IPS DF 6.9 (cell line): ENCODE results near the gene DUSP15.
"Not testable (repeated sequence)": the region's sequence is repeated elsewhere in the genome, so short reads cannot be mapped to it uniquely, and the experiment has no call there.

Source experiments
- DNase-seq: peaks from one replicate; pipeline ENCODE4 v3.0.0-alpha.2; 2013; ENCODE audit warnings: low read depth, low spot score
- H3K27ac ChIP-seq: one replicate; pipeline ENCODE4 v1.5.1; 2013; ENCODE audit warnings: low read length, control low read depth
- H3K27me3 ChIP-seq: 2 replicates; pipeline ENCODE4 v1.6.1; 2013; ENCODE audit warnings: mild to moderate bottlenecking, low read length; ENCODE audit not compliant: control insufficient read depth, insufficient read depth
- H3K36me3 ChIP-seq: 2 replicates; pipeline ENCODE4 v1.6.1; 2013; ENCODE audit warnings: low read length; ENCODE audit not compliant: control insufficient read depth, insufficient read depth
- H3K4me1 ChIP-seq: 2 replicates; pipeline ENCODE4 v1.6.1; 2013; ENCODE audit warnings: low read length; ENCODE audit not compliant: control insufficient read depth, insufficient read depth
- H3K4me3 ChIP-seq: 2 replicates; pipeline ENCODE4 v1.5.1; 2013; ENCODE audit warnings: mild to moderate bottlenecking, low read length
- H3K9me3 ChIP-seq: 2 replicates; pipeline ENCODE4 v1.6.1; 2013; ENCODE audit warnings: low read length, inconsistent platforms; ENCODE audit not compliant: control insufficient read depth, insufficient read depth
- WGBS: extraction: QIAGEN DNeasy Blood & Tissue Kit; methylation state at CpG from one replicate; pipeline ENCODE4 v1.1.7; 2013; ENCODE audit warnings: mixed read lengths, missing lambda C conversion rate; ENCODE audit not compliant: insufficient read length, insufficient coverage; 5-methylcytosine and 5-hydroxymethylcytosine counted together

DUSP15 gene, protein sequence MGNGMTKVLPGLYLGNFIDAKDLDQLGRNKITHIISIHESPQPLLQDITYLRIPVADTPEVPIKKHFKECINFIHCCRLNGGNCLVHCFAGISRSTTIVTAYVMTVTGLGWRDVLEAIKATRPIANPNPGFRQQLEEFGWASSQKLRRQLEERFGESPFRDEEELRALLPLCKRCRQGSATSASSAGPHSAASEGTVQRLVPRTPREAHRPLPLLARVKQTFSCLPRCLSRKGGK

GRCh38 chr20:31869942-31870725 is at the start of gene DUSP15, which contains the start of gene TTLL9:
Gene DUSP15, minus strand, starts transcription at chr20:31870527. Its CDS starts 190 bp downstream, at chr20:31870337.
Gene TTLL9, plus strand, starts transcription at chr20:31870634. Its CDS starts 493 bp downstream, at chr20:31871127.
- Histone ChIP-seq H3K4me1 (peaks cover 2% of the 10 kb centered on the region; the same call in 1 of the 2 replicates), H3K9me3 (no peaks in the 10 kb centered on the region), H3K27me3 (peaks cover 20% of the 10 kb centered on the region), H3K4me3 (peak within 1 kb of the TSS; percentile 61), H3K36me3 (no peaks in the 10 kb centered on the region; the same call in 1 of the 2 replicates), H3K27ac (no peak within 1 kb of the TSS)
- DNase-seq: no peak
- no CpG with 5 or more reads among the region's 80 CpGs for WGBS

- WGBS: no CpG with 5 or more reads among the region's 6 CpGs
- no peaks in the 10 kb centered on the region for H3K36me3 ChIP-seq
- no peaks in the 10 kb centered on the region; the same call in 1 of the 2 replicates for H3K4me1 ChIP-seq
- H3K4me3 ChIP-seq: no peak overlapping the region
- H3K27me3 ChIP-seq: no peaks in the 10 kb centered on the region
- DNase-seq: no peak
- H3K27ac ChIP-seq: no peak overlapping the region
- H3K9me3 ChIP-seq: no peaks in the 10 kb centered on the region
Measured at GRCh38 chr20:31919410-31920155, 49.3 kb upstream of the DUSP15 start.

- H3K4me1 ChIP-seq: no peaks in the 10 kb centered on the region; the same call in 1 of the 2 replicates
- H3K27ac ChIP-seq: no peak overlapping the region
- H3K36me3 ChIP-seq: no peaks in the 10 kb centered on the region
- no CpG with 5 or more reads among the region's 7 CpGs for WGBS
- no peaks in the 10 kb centered on the region for H3K9me3 ChIP-seq
- H3K4me3 ChIP-seq: no peak overlapping the region
- DNase-seq: no peak
- no peaks in the 10 kb centered on the region for H3K27me3 ChIP-seq
Measured at GRCh38 chr20:31918466-31919105, 48.3 kb upstream of the DUSP15 start.

- DNase-seq, H3K27me3 ChIP-seq, H3K9me3 ChIP-seq, H3K27ac ChIP-seq, H3K4me1 ChIP-seq, H3K36me3 ChIP-seq, H3K4me3 ChIP-seq: not testable (repeated sequence)
- no CpG with 5 or more reads among the region's 7 CpGs for WGBS
Measured at GRCh38 chr20:31917962-31918412, 47.7 kb upstream of the DUSP15 start.

- Histone ChIP-seq H3K9me3 (no peaks in the 10 kb centered on the region), H3K27me3 (no peaks in the 10 kb centered on the region), H3K4me3 (no peak overlapping the region), H3K27ac (no peak overlapping the region), H3K36me3 (no peaks in the 10 kb centered on the region), H3K4me1 (peaks cover 4% of the 10 kb centered on the region)
- no CpG with 5 or more reads among the region's 4 CpGs for WGBS
- no peak for DNase-seq
Measured at GRCh38 chr20:31916708-31917107, 46.4 kb upstream of the DUSP15 start.

- H3K27me3 ChIP-seq: no peaks in the 10 kb centered on the region
- H3K27ac ChIP-seq: no peak overlapping the region
- H3K4me3 ChIP-seq: no peak overlapping the region
- no peaks in the 10 kb centered on the region for H3K9me3 ChIP-seq
- no CpG with 5 or more reads among the region's 7 CpGs for WGBS
- peaks cover 7% of the 10 kb centered on the region for H3K4me1 ChIP-seq
- DNase-seq: no peak
- no peaks in the 10 kb centered on the region for H3K36me3 ChIP-seq
Measured at GRCh38 chr20:31915491-31916280, 45.4 kb upstream of the DUSP15 start.

DNA sequence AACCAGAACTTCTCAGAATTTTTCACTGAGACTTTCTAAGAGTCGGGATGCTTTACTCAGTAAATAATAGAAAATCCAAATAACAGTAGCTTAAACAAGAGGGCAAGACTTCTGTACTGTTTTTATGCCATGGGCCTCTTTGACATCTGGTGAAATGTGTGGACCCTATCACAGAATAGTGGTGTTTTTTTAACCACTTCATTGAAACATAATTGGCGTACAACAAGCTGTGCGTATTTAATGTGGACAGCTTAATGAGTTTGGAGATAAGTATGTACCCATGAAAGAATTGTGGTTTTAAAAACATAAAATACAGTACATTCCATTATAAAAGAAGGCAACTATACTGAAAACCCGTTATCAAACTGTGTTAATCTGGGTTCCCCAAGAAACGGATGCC is 43.8 kb upstream of the DUSP15 start:
- no CpG with 5 or more reads among the region's 5 CpGs for whole genome bisulfite sequencing
- Histone ChIP-seq H3K27me3 (no peaks in the 10 kb centered on the region), H3K4me3 (no peak overlapping the region), H3K4me1 (peaks cover 7% of the 10 kb centered on the region), H3K36me3 (no peaks in the 10 kb centered on the region), H3K27ac (no peak overlapping the region), H3K9me3 (no peaks in the 10 kb centered on the region)
- DNase-seq: no peak

DNA sequence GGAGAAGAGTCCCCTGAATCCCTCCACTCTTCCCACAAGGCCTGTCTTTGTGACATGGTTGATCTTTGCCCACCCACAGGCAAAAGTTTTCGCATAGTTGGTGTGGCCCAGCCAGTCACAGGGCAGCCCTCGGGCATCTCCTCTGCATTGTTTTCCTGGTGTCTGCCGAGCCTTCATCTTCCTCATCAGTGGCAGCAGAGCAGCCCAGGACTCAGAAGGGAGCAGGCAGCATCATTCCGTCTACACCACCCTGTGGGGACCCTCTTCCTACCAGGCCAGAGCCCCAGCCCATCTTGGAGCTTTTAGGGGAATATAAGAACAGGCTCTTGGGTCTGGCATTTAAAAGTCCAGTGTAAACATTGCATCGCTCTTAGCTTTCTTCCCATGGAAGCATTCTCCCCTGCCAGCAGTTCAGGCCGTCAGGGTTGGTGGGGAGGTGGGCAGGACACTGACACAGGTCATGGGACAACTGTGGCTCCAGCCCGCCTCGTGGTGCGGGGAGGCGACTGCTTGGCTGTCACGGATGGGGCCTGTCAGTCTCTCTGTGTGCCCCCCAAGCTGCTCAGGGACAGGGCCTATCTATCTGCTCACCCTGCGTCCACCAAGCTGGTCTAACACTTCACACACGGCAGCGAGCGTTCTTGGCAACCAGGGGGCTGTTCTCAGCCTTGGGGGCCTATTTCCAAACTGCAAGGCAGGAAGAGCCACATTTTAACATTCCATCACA is 43.3 kb upstream of the DUSP15 start:
- Histone ChIP-seq H3K9me3 (no peaks in the 10 kb centered on the region), H3K27ac (no peak overlapping the region), H3K4me3 (no peak overlapping the region), H3K4me1 (peaks cover 7% of the 10 kb centered on the region), H3K36me3 (no peaks in the 10 kb centered on the region), H3K27me3 (no peaks in the 10 kb centered on the region)
- WGBS: no CpG with 5 or more reads among the region's 15 CpGs
- no peak for DNase-seq

- no peak for DNase-seq
- Histone ChIP-seq H3K36me3 (no peaks in the 10 kb centered on the region), H3K27ac (no peak overlapping the region), H3K4me3 (no peak overlapping the region), H3K27me3 (no peaks in the 10 kb centered on the region), H3K4me1 (peaks cover 10% of the 10 kb centered on the region), H3K9me3 (no peaks in the 10 kb centered on the region)
- WGBS: no CpG with 5 or more reads among the region's 4 CpGs
Measured at GRCh38 chr20:31910071-31910803, 39.9 kb upstream of the DUSP15 start.
